Measurements from ENCODE around the gene PEBP1.
A peak's percentile ranks its signal among the peaks of the same experiment; 100 is the strongest.

PEBP1 gene

GRCh38 chr12:118136559-118137003 is 657 bp downstream of the PEBP1 start:
- DNase-seq (ENCODE audit: low spot score) = no peak

DNA sequence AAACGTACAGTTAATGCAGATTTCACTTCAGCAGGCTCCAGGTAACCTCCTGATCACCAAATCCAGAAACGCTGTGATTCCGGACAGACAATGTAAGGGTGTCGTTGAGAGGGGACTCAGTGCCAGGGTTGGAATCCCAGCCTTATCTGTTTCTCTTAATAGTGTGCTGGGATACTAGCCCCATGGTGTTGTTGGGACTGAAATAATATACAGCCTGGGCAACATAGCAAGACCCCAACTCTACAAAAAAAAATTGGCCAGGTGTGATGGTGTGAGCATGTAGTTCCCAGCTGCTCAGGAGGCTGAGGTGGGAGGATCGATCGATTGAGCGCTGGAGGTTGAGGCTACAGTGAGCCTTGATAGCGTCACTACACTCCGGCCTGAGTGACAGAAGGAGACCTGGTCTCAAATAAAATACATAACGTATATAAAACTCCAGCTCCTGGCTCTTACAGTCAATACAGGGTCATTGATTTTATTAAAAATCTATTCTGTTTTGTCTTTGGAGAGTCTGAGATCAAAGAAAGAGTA is 1.3 kb downstream of the PEBP1 start:
- DNase-seq (ENCODE audit: low spot score) = no peak

DNA sequence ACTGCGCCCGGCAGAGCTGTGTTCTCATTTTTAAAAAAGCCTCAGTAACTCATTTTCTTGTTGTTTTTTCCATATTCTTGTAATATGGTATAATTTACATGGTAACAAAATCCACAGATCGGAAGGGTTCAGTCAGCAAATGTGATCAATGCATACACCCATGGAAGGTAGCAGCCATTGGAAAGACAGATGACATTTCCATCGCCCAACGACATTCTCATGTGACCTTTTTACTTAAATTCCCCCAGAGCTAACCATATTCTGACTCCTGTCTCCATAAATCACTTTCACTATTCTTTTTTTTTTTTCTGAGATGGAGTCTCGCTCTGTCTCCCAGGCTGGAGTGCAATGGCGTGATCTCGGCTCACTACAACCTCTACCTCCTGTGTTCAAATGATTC is 4.9 kb downstream of the PEBP1 start:
- DNase-seq (ENCODE audit: low spot score) = no peak

GRCh38 chr12:118144499-118144898 is 8.6 kb downstream of the PEBP1 start:
- no peak for DNase-seq (ENCODE audit: low spot score)

DNA sequence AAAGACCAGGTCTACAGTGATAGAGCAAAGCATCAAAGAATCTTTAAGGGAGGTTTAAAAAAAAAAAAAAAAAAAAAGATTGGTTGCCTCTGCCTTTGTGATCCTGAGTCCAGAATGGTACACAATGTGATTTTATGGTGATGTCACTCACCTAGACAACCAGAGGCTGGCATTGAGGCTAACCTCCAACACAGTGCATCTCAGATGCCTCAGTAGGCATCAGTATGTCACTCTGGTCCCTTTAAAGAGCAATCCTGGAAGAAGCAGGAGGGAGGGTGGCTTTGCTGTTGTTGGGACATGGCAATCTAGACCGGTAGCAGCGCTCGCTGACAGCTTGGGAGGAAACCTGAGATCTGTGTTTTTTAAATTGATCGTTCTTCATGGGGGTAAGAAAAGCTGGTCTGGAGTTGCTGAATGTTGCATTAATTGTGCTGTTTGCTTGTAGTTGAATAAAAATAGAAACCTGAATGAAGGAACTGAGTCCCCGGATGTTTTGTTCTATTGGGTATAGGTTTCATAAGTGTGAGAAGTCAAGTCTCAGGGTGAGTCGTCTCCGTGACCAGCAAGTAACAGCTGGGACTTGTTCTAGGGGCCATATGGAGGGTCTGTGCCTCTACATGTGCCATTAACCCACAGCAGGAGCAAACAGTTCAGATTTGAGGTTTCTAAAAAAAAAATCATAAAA is 9.3 kb downstream of the PEBP1 start:
- DNase-seq (ENCODE audit: low spot score) = no peak

GRCh38 chr12:118145798-118146156 is 9.9 kb downstream of the PEBP1 start:
- DNase-seq (ENCODE audit: low spot score) = no peak

GRCh38 chr12:118148287-118148686 is 12.4 kb downstream of the PEBP1 start:
- DNase-seq (ENCODE audit: low spot score) = no peak

- DNase-seq (ENCODE audit: low spot score) = no peak
Observed at GRCh38 chr12:118150625-118151024, 14.7 kb downstream of the PEBP1 start.

- no peak for DNase-seq (ENCODE audit: low spot score)
Observed at GRCh38 chr12:118151755-118152154, 15.8 kb downstream of the PEBP1 start.

DNA sequence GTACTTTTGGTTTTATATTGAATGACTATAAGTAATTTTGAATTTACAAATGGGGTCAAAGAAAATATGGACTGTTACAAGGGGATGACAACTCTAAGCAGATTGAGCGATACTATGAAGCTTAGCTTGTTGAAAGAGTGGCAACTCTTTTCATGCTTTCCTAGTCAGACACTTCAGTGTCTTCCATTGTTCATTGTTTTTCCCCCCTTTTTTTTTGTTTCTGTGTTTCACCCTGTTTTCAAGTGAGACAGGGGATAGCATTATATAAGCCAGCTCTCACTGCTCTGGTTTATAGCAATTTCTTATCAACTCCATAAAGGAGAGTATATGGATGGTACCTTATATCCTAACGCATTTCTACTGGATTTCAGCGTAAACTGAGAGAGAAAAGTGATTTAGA is 24.6 kb downstream of the PEBP1 start:
- DNase-seq (ENCODE audit: low spot score) = no peak

DNA sequence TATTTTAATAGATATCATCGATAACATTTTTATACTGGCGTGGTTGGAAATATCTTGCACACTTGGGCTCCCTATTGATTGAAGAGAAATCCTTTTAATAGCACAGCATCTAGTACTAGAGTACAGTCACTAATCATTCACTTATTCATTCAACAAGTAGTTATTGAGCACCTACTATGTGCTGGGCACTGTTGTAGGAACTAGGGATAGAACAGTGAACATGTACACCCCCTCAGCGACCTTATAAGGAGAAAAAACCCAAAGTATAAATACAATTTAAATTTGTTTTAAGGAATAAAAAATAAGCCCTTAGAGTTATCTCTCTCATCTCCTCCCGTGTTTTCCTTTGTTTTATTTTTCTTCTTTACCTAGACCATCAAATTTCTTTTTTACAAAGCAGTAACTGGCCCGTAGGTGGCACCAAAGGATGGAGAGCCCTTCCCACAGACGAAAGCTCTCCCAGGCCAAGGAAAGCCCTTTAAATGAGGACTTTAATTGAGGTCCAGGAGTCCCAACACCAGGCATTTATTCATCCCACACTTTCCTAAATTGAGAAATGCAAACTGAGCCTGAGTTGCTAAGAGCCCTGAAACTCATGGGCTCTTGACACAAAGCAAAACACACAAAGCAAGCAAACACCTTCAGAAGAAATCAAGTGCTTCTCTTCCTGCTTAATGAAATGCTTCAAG is 29.0 kb downstream of the PEBP1 start:
- no peak for DNase-seq (ENCODE audit: low spot score)

- DNase-seq (ENCODE audit: low spot score) = no peak
Observed at GRCh38 chr12:118166946-118167345, 31.0 kb downstream of the PEBP1 start.

DNA sequence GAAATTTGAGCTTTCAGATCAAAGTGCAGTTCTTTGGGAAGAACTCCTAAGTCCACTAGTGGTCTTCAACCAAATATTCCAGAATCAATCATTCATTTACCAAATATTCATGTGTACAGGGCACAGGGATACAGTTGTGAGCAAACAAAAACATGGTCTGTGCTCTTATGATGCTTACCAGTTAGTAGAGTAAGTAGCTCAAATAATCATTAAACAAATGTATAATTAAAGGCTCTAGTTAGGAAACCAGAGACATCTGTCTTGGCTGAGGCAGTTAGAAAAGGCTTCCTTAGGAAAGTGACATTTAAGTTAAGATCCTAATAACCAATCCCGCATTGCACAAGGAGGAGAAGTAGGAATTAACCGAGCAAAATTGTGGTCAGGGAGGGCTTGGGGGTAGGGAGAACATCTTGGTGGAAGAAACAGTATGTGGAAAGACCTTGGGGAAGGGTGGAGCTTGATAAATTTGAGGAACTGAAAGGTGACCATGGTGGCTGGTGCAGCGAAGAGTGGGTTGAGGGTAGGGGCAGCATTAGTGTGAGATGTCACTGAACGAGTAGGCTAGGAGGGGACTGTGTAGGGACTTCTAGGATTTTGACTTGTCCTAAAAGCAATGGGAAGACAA is 40.0 kb downstream of the PEBP1 start:
- no peak for DNase-seq (ENCODE audit: low spot score)

- DNase-seq (ENCODE audit: low spot score) = no peak
Observed at GRCh38 chr12:118183155-118183554, 47.2 kb downstream of the PEBP1 start.

DNA sequence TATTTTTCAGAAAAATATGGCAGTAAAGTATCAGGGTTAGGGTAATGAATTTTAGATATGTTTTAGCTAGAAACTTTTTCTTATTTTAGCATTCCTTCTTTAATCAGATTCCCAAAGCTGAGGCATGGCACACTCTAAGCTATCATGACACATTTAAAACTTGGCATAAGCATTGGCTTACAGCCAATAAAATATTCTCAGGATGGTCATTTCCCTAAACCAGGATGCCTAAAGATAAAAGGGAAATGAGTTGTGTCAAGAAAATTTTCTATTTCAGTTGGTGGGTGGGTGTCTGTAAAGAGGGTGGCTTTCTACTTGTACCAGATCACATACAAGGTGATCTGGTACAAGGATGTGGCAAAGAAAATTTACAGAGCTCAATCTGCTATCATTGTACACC is 47.8 kb downstream of the PEBP1 start:
- no peak for DNase-seq (ENCODE audit: low spot score)

DNA sequence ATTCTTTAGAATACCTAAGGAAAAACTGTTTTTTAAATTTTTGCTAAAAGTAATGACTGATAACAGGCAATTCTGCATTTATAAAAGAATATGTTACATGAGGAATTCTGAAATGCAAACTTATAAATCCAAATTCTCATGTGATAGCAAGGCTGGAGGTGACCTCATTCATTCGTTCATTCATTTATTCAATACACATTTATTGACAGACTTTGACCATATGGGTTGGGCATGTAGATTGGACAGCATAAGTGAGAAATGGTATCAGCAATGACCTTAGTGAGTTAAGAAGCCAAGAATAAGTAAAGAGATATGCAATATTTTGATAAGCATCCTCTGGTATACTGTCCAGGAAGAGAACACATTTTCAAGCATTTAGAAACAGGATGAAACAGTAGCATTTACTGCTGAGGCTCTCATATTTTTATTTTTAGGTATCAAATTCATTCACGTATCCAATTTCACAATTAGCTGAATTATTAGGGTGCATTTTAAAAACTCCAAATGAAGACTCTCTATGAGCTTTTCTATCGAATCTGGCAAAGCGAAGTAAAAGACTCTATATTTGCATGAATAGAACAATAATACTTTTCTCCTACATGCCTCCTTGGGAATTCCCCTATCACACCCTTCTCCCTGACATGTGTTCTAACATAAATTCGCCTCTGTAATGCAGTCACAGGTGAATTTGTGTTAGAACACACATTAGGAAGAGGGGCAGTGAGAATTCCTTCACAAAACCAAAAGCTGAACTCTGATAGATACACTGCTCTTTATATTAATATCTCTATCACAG is 49.9 kb downstream of the PEBP1 start:
- no peak for DNase-seq (ENCODE audit: low spot score)

DNA sequence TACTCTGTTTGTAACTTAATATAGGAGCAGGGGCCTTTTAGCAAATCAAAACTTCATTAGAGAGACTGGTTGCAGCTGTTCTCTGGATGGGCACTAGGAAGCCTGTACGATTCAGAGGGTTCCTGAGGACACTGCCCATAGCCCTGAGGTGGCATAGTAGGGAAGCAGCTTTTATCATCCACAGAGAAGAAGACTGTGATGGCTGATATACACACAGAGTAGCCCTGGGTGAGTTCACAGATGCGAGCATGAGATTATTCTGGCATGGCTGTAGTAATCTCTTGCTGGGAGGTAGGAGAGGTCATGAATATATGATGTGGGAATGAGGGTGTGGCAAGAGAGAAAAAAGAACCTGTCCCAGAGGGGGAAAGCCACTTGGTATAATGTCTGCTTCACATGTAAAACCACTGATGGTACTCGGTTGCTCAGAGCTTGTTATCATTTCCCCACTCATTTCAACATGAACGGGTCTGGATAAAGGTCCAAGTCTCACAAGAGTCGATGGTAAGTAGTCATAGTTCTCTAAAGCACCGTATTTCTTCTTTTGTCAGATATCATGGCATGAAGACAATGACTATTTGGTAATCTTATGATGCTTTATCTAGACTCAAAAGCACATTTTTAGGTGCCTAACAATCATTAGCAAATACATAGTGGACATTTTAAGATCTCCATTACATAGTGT is 52.0 kb downstream of the PEBP1 start:
- DNase-seq (ENCODE audit: low spot score) = no peak

DNA sequence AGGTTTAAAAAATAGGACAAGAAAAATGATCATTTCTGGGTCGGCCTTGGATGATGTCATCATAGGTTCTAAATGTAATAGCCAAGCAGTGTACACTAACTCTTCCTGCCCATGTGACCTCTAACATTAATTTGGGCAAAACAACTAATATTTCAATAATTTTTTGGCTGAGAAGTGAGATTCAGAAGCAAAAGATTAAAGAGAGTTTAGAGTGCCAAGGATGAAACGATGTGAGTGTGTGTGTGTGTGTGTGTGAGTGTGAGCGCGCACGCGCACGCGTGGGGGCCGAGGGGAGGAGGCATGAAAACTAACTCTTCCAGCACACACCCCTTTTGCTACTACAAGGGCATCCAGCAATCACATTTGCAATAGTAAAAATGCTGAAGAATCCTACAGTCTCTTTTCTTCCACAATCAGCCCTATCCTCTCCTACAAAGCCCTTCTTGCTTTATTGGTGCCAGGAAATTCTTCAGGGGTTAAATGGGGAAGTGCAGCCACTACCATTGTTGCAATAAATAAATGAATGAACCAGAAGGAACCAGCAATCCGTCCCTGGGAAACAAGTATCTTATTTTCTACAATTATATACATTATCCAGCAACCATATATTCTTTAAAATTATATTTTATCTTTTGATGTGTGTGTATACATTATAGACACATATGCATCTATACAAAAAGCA is 52.9 kb downstream of the PEBP1 start:
- DNase-seq (ENCODE audit: low spot score) = peak; percentile 82

GRCh38 chr12:118189741-118190191 is 53.8 kb downstream of the PEBP1 start:
- peak; percentile 84 for DNase-seq (ENCODE audit: low spot score)

- DNase-seq (ENCODE audit: low spot score) = peak; percentile 82
Observed at GRCh38 chr12:118190266-118190665, 54.3 kb downstream of the PEBP1 start.

DNA sequence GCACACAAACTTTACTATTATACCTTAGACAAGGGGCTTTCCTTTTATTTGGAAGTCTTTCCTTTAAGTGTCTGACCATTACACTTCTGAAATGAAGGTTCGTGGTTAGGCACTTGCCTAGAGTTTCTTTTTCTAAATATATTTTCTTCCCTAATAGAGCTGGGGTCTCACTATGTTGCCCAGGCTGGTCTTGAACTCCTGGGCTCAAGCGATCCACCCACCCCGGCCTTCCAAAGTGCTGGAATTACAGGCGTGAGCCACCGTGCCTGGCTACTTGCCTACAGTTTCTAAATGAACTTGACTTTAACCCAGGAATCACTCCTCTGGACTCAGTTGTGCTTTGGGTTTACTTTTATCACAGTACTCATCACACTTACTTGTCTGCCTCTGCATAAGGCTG is 57.6 kb downstream of the PEBP1 start:
- DNase-seq (ENCODE audit: low spot score) = no peak

Data from Ammon's horn (tissue), 1 donor.